MM.1S (cell line): Measurements from ENCODE around the gene DEDD2.
A peak's percentile ranks its signal among the peaks of the same experiment; 100 is the strongest.

Source experiments
- DNase-seq: peaks from one replicate; pipeline ENCODE4 v3.0.0-alpha.2; 2015
- H2AFZ ChIP-seq: fragments of 300-600 bp; sonication (generic); 2 replicates; pipeline ENCODE4 v1.6.0; 2016; ENCODE audit warnings: antibody characterized with exemption, low read length
- H3F3A ChIP-seq: fragments of 300-600 bp; sonication (generic); 2 replicates; pipeline ENCODE4 v1.6.1; 2016; ENCODE audit warnings: mild to moderate bottlenecking, antibody characterized with exemption, low read length, moderate library complexity, mixed read lengths; ENCODE audit not compliant: insufficient read depth
- H3K27ac ChIP-seq: fragments of 300-600 bp; sonication (generic); 2 replicates; pipeline ENCODE4 v1.5.1; 2016; ENCODE audit warnings: mild to moderate bottlenecking, low read length
- H3K27me3 ChIP-seq: fragments of 300-600 bp; sonication (generic); replicated peaks from 2 replicates; pipeline ENCODE4 v1.6.0; 2016; ENCODE audit warnings: low read length; ENCODE audit not compliant: insufficient read depth
- H3K36me3 ChIP-seq: fragments of 300-600 bp; sonication (generic); replicated peaks from 2 replicates; pipeline ENCODE4 v1.6.1; 2016; ENCODE audit warnings: mild to moderate bottlenecking, low read length, mixed read lengths; ENCODE audit not compliant: insufficient read depth
- H3K4me1 ChIP-seq: fragments of 300-600 bp; sonication (generic); 2 replicates; pipeline ENCODE4 v1.6.1; 2016; ENCODE audit warnings: low read length, mixed read lengths
- H3K4me2 ChIP-seq: fragments of 300-600 bp; sonication (generic); 2 replicates; pipeline ENCODE4 v1.6.0; 2016; ENCODE audit warnings: low read depth, low read length
- H3K4me3 ChIP-seq: fragments of 300-600 bp; sonication (generic); 2 replicates; pipeline ENCODE4 v1.5.1; 2016; ENCODE audit warnings: low read length, mixed read lengths
- H3K79me2 ChIP-seq: fragments of 300-600 bp; sonication (generic); 2 replicates; pipeline ENCODE4 v1.6.1; 2016; ENCODE audit warnings: mixed run types, low read length, mixed read lengths
- H3K9ac ChIP-seq: fragments of 300-600 bp; sonication (generic); 2 replicates; pipeline ENCODE4 v1.6.1; 2016; ENCODE audit warnings: low read length, mixed read lengths
- H3K9me2 ChIP-seq: fragments of 300-600 bp; sonication (generic); replicated peaks from 2 replicates; pipeline ENCODE4 v1.6.1; 2016; ENCODE audit warnings: mild to moderate bottlenecking, low read length, mixed read lengths; ENCODE audit not compliant: insufficient read depth
- H3K9me3 ChIP-seq: fragments of 300-600 bp; sonication (generic); replicated peaks from 2 replicates; pipeline ENCODE4 v1.6.1; 2016; ENCODE audit warnings: mild to moderate bottlenecking, low read length, mixed read lengths; ENCODE audit not compliant: insufficient read depth
- H4K20me1 ChIP-seq: fragments of 300-600 bp; sonication (generic); 2 replicates; pipeline ENCODE4 v1.6.1; 2016; ENCODE audit warnings: mild to moderate bottlenecking, low read length, moderate library complexity, mixed read lengths; ENCODE audit not compliant: insufficient read depth
- CTCF ChIP-seq: fragments of 300-600 bp; sonication (generic); IDR thresholded peaks from 2 replicates; pipeline ENCODE4 v1.5.1; 2016; ENCODE audit warnings: antibody characterized with exemption, low read length, mixed read lengths
- EZH2 ChIP-seq: fragments of 300-600 bp; sonication (generic); optimal IDR thresholded peaks from 2 replicates; pipeline ENCODE3; 2017; ENCODE audit warnings: low read depth, mild to moderate bottlenecking, antibody characterized with exemption, low read length, mixed read lengths
- EZH2phosphoT487 ChIP-seq: fragments of 300-600 bp; sonication (generic); IDR thresholded peaks from 2 replicates; pipeline ENCODE4 v1.6.1; 2018; ENCODE audit warnings: antibody characterized with exemption, low read length

DEDD2 gene

GRCh38 chr19:42203700-42204099, 13.8 kb downstream of the DEDD2 start:
- no peaks in the 10 kb centered on the region for H4K20me1 ChIP-seq
- H3K27me3 ChIP-seq: no peaks in the 10 kb centered on the region
- peaks cover 88% of the 10 kb centered on the region for H3K79me2 ChIP-seq
- H3K9ac ChIP-seq: no peak overlapping the region
- H3K36me3 ChIP-seq: 0 out of 2 replicates have a peak, but pooled peaks cover 8% of the 10 kb centered on the region
- TF ChIP-seq EZH2phosphoT487 (no peak), EZH2 (no peak), CTCF (no peak)
- H2AFZ ChIP-seq: no peak overlapping the region
- peaks cover 54% of the 10 kb centered on the region for H3K4me1 ChIP-seq
- no peaks in the 10 kb centered on the region for H3K9me2 ChIP-seq
- H3K27ac ChIP-seq: no peak overlapping the region
- no peaks in the 10 kb centered on the region for H3K9me3 ChIP-seq
- no peak overlapping the region for H3K4me3 ChIP-seq
- no peak overlapping the region for H3K4me2 ChIP-seq
- no peak for DNase-seq
- H3F3A ChIP-seq: peaks cover 39% of the 10 kb centered on the region

- Histone ChIP-seq H3K4me2 (peak overlapping the region; percentile 31; the same call in 1 of the 2 replicates), H3K79me2 (peaks cover 75% of the 10 kb centered on the region), H3K27me3 (no peaks in the 10 kb centered on the region), H3K9me2 (no peaks in the 10 kb centered on the region), H3K27ac (peak overlapping the region; percentile 82; the same call in 1 of the 2 replicates), H2AFZ (no peak overlapping the region), H3K9me3 (no peaks in the 10 kb centered on the region), H3K4me1 (peaks cover 57% of the 10 kb centered on the region), H3F3A (peaks cover 39% of the 10 kb centered on the region), H3K9ac (no peak overlapping the region; the same call in 1 of the 2 replicates), H4K20me1 (no peaks in the 10 kb centered on the region), H3K36me3 (0 out of 2 replicates have a peak, but pooled peaks cover 3% of the 10 kb centered on the region), H3K4me3 (no peak overlapping the region)
- TF ChIP-seq CTCF (no peak), EZH2phosphoT487 (no peak)
- no peak for DNase-seq
Measured at GRCh38 chr19:42202290-42202880, 15.1 kb downstream of the DEDD2 start.

- Histone ChIP-seq H3F3A (peaks cover 39% of the 10 kb centered on the region), H3K4me2 (peak overlapping the region; percentile 31; the same call in 1 of the 2 replicates), H3K9me3 (no peaks in the 10 kb centered on the region), H3K27me3 (no peaks in the 10 kb centered on the region), H3K9ac (no peak overlapping the region; the same call in 1 of the 2 replicates), H4K20me1 (no peaks in the 10 kb centered on the region), H3K9me2 (no peaks in the 10 kb centered on the region), H3K4me1 (peaks cover 57% of the 10 kb centered on the region), H3K36me3 (peaks cover 3% of the 10 kb centered on the region; the same call in 1 of the 2 replicates), H3K4me3 (no peak overlapping the region), H3K27ac (peak overlapping the region; percentile 82; the same call in 1 of the 2 replicates), H2AFZ (no peak overlapping the region), H3K79me2 (peaks cover 68% of the 10 kb centered on the region)
- TF ChIP-seq EZH2: no peak
- TF ChIP-seq EZH2phosphoT487: no peak
- TF ChIP-seq CTCF: no peak
- peak; percentile 36 for DNase-seq
Measured at GRCh38 chr19:42201489-42202289, 15.8 kb downstream of the DEDD2 start.
